SK-N-DZ (cell line): ENCODE measurements around the gene DMKN.
"Not testable (repeated sequence)": the region's sequence is repeated elsewhere in the genome, so short reads cannot be mapped to it uniquely, and the experiment has no call there.

ENCODE experiments used
- DNase-seq: peaks from one replicate; pipeline ENCODE4 v3.0.0-alpha.2; 2015; ENCODE audit warnings: low spot score

DMKN gene

DNA sequence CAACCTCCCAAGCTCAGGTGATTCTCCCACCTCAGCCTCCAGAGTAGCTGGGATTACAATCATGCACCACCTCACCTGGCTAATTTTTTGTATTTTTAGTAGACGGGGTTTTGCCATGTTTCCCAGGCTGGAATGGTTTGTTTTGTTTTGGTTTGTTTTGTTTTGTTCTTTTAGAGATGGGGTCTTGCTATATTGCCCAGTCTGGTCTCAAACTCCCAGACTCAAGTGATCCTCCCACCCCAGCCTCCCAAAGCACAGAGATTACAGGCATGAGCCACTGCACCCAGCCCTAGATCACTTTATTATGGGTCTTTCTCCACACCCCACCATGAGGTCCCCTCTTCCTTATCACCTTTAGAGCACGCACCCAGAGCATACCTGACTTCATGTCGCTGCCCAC, 15.2 kb downstream of the DMKN start:
- DNase-seq = no peak

DNA sequence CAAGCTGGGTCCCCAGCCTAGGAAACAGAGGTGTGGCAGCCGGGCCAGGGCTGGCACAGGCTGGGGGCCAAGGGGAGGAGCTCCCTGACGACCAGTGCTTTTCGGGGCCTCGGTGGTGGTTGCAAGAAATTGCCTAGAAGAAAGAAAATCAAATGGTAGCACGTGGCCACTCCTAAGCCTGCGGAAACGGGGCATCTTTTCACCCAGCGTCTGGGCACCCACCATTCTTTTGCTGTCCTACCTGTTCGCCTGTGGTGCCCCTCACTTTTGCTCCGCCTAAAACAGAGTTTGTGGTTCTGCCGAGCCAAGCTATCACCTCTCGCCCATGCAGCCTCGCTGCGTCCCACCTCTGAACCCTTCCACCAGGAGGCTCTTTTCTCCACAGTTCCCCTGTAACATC, 16.0 kb downstream of the DMKN start:
- no peak for DNase-seq

DNA sequence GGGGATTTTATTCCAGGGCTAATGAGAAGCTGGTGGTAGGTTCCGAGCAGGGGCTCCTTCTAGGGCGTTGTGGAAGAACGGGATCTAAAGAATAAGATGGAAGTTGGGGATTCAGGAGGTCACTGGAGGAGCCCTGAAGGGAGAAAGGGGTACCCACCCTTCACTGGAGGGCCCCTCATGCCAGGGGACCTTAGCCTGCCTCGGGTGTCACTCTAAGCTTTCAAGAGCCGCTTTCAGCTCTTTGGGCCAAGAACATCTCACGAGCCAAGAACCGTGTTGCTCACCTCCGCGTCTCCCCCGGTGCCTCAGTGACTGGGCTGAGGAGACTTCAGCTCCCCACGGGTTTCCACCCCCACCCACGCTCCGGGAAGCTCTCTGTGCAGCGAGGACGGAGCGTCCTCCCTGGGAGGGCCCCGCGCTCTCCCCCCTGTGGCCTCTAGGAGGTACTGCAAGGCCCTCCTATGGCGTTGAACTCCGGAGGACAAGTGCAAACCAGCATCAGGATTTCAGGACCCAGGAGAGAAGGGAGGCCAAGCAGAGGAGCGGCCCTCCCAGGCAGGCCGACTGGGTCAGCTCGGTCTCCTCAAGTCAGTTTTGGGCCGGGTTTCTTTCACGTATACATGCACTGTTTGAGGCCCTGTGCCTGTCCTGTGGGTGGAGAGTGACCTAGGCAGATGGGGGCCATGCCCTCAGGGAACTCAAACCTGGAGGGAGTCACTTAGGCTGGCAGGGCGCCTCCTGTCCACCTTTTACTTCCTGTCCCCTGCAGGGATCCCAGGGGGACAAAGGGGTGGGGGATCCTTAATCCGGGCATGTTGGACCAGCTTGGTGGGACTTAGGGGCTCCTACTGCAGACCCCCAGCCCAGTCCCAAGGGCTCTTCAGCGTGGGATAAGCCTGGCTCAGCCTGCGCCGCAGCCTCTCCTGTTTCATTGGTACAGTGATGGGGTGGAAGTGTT, 18.1 kb downstream of the DMKN start:
- peak; percentile 47 for DNase-seq

DNA sequence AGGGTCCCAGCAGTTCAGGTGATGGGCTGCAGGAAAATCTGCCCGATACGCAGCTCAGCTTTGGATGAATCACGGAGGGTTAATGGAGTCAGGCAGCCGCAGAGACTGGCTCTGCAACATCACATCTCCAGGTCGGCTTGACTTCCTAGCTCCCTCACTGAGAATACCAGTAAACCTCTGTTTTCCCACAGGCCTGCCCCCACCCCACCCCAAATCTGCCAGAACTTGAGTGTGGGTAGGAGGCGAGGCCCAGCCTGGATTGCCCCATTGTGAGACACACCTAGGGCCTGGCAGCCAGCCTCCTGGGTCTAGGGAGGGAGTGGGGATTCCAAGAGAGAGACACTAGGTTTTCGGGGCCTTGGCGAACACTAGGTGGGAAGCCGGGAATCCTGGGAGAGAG, 19.5 kb downstream of the DMKN start:
- no peak for DNase-seq

DNA sequence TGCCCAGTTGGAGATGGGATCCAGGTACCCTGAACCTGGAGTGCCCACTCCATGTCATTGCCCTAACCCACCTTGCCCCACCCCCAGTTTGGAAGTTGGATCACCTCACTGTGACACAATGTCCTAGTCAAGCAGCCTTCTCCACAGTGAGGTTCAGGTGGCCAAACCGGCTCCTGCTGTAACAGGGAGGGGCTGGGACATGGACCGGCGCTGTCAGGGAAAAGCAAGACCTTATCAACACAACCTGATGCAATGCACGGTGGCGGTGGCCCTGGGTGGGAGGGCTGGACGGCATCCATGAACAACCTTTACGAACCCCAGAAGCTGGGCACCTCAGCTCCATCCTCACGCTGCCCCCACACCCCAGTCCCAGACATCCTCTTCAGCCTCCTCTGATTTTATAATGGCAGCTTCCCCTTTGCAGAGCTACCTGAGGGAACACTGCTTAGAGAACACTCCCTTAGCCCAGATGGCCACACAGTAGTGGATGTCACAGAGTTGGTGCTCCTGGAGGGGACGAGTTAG, 21.6 kb downstream of the DMKN start:
- DNase-seq = no peak

DNA sequence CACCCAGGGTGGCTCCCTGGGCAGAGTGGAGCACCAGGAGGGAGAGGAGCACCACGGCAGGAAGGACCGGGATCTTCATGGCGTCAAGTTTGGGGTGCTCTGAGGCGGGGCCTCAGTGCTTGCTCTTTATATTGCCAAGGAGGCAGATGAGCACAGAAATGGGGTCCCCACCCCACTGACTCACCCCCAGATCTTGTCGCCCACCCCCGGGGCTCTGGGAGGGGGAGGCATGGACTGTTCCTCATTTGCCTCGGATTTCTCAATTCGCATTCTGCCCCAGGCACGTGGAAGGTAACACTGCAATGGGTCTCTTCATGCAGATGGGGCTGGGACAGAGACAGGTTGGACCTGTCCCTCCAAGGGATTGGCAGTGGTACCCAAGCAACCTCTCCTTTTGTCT, 23.1 kb downstream of the DMKN start, which contains the start of gene KRTDAP:
KRTDAP (minus strand) TSS at position 101 of the 400 bp plus-strand sequence; CDS start at position 79, 22 bp downstream.
- no peak for DNase-seq

DNA sequence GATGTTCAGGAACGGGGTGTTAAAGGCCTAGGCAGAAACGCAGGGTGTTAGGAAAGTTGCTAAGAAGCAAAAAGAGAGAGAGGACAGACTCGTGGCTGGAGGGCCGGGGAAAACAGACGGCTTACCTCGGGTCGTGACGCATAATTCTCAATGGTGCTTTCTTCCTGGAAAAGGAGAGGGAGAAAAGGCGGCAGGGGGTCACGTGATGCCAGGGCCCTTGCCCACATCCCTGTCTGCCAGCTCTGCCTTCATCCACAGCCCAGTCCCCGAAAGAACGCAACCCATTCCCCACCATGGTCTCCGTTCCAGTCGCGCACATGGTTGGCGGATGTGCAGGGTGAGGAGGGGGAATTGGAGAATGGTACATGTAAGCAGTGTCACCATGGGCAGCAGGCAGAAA, 24.8 kb downstream of the DMKN start:
- DNase-seq = no peak

DNA sequence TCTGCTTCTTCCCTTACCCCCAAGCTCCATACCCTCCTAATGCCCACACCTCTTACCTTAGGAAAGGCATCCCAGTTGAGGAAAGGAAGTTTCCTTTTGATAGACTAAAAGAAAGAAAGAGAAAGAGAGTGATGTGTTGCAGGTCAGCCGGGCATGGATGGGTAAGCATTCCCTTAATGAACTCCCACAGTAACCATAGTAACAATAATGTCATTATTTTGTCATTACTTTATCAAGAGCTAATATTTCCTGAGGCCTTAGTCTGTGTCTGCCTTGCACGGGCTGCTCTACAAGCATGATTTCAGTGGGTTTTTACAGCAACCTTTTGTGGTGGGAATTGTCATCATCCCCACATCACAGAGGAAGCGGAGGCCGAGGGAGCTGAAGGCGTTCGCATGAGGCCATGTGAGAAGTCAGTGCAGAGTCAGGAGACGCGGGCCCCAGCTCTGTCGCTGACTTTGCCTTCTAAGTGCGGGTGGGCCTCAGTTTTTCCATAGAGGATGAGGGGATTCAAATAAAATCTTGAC, 25.7 kb downstream of the DMKN start:
- no peak for DNase-seq

DNA sequence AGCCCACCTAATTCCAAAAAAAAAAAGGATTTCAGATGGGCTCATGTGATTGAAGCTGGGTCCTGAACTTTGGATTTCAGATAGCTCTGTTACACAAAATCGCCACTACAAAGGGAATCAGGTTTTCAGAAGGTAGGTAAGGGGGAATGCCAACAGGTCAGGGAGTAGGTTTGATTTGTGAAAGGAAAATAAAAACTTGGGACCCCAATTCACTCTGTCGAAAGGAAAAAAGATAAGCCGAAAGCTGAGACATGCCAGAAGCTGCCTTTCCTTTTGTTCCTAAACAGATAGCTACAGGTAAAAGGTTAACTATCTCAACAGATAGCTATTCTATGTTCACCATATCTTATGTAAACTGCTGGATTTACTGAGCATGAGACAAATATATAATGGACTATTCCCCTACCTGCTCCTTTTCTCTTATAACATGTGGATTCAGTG, 27.2 kb downstream of the DMKN start:
- DNase-seq = no peak

DNA sequence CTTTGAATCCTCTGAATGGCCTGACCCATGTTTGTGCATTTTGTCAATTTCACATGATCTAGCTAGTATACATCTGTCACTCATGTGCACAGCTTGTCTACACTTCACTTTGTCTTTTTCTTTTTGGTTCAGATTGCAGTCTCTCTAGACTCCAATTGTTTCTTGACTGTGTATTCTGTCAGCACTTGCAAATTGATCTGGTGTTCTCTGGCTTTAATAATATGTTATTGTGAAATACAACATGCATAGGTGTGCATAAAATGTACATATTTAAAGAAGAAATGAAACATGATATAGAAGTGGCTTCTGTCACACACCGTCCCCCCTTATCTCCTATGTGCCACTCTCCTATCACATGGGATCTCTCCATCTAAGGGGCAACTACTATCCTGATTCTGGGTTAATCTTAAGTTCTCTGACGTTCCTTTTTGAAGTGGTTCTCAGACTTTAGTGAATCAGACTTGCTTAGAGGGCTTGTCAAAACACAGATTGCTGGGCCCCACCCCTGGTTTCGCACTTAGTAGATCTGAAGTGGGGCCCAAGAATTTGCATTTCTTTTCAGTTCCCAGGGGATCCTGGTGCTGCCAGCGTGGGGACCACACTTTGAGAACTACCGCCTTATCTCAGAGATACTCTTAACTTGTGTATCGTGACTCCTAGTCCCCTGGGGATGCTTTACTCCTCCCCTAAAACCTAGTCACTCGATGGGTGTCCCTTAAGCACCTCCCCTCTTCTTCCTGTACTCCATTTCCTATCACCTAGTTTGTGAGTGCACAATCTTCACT, 29.0 kb downstream of the DMKN start:
- no peak for DNase-seq

DNA sequence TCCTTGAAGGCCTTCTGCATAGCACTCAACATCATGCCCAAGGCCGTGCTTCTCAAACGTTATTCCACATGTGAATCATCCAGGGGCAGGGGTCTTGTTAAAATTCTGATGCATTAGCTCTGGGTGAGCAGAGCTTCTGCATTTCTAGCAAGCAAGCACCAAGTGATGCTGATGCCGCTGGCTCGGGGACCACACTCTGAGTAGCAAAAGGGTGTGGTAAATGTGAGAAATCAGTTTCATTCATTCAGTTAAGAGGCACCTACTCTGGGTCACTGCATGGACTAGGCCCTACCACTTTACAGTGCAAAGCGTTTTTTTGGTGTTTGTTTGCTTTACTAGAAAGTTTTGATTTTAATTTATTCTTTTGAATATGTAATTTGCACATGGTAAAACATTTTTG, 30.4 kb downstream of the DMKN start:
- DNase-seq = no peak

DNA sequence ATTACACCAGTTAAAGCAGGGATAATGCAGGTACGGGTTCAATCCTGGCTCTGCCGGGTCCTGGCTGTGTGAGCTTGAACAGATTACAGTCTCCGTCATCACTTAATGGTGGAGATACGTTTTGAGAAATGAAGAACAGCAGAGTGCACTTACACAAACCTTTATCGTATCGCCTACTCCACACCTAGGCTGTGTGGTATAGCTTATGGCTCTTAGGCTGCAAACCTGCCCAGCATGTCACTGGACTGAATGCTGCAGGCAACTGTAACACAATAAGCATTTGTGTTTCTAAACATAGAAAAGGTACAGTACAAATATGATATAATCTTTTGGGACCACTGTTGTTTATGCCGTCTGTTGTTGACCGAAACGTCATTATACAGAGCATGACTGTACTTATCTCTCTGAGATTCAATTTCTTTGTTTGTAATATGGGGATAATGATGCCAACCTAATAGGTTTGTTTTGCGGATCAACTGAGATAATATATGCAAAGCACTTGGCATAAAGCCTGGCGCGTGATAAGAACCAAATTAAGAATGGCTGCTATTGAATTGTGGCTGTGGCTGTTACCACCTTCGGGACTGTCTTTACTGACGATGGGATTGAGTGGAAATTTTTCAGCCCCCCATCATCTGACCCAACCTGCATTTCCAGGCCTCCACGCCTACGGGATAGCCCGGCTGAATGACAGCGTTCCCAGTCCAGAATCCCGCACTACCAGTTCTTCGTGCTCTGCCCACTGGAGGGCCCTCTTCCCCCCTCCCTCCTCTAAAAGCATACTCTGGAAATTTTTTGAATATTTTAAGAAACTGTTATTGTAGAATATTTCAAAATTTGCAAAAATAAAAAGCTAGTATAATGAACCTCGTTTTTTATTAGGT, 34.4 kb downstream of the DMKN start:
- no peak for DNase-seq

DNA sequence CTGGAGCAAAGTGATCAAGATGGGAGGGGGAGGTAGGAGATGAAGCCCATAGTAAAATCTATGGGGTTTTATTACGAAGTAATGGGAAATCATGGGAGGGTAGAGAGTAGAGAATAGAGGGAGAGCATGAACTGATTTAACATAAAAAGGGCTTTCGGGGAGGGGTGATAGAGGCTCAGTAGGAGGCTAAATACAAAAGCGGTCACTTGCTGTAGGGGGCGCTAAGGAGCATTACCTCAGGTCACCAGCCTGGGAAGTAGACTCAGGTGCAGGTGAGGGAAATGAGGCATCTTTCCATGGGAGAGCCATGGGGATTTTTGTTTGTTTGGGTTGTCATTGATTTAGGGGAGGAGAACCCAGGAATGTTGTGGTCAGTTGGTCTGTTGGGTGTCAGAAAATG, 37.3 kb downstream of the DMKN start:
- no peak for DNase-seq

DNA sequence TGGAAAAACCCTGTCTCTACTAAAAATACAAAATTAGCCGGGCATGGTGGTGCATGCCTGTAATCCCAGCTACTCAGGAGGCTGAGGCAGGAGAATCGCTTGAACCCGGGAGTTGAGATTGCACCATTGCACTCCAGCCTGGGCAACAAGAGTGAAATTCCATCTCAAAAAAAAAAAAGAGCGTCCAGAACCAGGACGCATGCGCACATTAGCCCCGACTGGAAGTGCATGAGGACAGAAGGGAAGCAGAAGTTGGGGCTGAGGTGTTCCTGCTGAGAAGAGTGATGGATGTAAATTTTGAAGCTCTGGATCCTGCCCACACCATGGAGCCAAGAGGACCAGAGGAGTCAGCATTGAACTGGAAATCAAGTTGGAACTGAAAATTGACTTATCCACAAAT, 38.9 kb downstream of the DMKN start:
- DNase-seq = not testable (repeated sequence)

DNA sequence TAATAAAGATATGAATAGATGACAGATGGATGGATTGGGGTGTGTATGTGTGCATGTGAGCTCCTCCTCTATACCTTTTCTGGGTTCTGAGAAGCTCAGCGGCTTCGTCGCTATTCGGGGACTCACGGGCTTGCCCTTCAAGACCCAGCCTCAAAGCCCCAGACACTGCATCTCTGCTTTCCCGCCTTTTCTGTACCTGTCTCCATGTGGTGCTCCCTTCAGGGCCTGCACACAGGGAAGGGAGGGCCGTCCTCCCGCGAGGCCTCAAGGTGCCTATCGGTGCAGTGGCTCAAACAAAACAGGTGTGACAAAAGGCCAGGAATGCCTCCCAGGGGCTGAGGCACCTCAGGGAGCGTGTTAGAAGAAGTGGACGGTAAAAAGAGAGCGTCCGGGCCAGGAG, 39.3 kb downstream of the DMKN start:
- no peak for DNase-seq

DNA sequence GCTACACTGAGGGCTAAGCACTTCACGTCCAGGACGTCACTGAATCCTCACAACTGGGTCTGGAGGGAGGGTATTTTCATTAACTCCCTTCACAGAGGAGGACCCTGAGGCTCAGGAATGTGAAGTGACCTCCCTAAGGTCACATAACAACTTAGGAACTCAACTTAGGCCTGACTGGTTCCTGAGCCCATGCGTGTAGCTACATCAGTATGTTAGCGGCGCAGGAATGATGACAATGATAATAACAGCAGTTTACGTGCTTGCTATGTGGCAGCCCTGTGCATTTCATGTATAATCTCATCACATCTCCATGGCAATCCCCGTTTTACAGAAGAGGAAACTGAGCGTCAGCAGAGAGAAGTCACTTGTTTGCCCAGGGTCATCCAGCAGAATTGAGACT, 41.5 kb downstream of the DMKN start:
- DNase-seq = no peak

DNA sequence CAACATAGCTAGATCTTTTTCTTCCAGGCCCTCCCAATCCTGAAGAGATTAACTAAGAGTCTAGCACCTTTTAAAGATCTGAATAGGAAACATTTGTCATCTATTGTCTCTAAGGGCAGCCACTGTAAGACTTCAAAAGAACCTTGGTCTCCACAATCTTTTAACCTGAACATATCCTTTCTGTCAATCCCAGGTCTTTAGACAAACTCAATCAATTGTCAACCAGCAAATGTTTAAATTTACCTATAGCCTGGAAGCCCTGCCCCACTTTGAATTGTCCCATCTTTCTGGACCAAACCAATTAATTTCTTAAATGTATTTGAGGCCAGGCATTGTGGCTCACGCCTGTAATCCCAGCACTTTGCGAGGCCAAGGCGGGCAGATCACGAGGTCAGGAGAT, 42.4 kb downstream of the DMKN start:
- not testable (repeated sequence) for DNase-seq

DNA sequence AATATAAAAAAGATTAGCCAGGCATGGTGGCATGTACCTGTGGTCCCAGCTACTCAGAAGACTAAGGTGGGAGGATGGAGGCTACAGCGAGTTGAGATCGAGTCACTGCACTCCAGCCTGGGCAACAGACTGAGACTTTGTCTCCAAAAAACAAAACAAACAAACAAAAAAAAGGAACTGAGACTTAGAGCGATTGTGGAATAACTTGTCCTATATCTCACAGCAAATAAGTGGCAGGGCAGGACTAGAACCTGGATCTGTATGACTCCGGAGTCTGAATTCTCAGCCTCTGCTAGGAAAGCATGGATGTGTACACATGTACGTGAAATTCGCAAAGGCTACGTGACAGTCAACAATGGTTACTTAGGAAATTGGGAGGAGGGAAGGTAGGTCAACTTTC, 43.3 kb downstream of the DMKN start:
- DNase-seq = no peak

DNA sequence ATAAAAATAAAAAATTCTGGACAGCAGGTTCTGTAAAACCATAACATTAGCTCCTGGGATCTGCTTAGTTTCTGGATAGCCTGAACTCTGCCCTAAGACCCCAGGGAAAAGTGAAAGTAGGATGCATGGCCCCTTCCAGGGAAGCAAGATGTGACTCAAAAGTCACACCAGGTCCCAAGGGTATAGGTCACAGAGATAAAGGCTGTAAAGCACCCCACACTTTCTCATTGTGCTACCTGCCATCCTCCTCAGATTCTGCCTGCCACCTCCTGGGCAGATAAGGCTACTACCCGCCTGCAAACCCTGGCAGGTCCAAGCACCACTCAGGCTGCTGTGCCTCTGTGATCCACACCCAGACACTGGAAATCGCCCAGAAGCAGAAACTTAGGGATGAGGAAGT, 44.8 kb downstream of the DMKN start:
- no peak for DNase-seq

DNA sequence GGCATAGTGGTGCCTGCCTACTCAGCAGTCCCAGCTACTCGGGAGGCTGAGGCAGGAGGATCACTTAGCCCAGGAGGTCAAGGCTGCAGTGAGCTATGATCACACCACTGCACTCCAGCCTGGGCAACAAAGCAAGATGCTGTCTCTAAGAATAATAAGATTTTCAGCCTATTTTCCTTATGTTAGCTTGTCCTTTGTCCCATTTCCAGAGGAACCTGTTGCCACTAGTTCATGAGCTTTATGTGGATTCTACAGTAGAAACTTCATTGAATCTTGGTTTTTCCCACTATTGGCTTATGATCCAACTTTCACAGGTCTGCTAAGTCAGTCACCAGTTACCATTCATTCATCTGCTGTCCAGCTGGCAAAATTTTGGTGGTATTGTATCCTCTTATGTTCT, 47.2 kb downstream of the DMKN start:
- DNase-seq = no peak

DNA sequence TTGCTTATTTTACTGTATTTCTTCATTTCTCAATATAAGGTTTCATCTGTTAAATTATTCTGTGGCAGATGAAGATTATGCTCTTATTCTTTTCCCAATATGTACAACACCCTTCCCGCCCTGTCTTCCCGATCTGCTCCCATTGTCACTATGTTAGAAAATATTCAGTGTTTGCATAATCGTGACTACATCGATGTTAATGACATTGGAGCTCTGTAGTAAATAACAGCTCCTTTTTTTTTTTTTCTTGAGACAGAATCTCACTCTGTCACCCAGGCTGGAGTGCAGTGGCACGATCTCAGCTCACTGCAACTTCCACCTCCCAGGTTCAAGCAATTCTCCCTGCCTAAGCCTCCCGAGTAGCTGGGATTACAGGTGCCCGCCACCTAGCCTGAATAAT, 50.5 kb downstream of the DMKN start:
- DNase-seq = not testable (repeated sequence)
